Measurements from ENCODE around the gene MMP10. TPM values are rescaled to one million over a fixed set of nuclear protein-coding genes. Genes with fewer than 3 reads are reported as not detected.

MMP10 gene
- total RNA-seq, 4 donors from 2014 or later = not detected

GRCh38 chr11:102812188-102812587 is 31.8 kb upstream of the MMP10 start:
- no peaks in the 10 kb centered on the region for H3K27me3 ChIP-seq
- TF ChIP-seq POLR2AphosphoS5 (IDR thresholded peaks at IDR 0.05) (no peak), EP300 (IDR thresholded peaks at IDR 0.05) (no peak), CTCF (IDR thresholded peaks at IDR 0.05) (no peak), POLR2A (IDR thresholded peaks at IDR 0.05) (no peak)
- WGBS = 53% methylated on average over 3 of the region's 3 CpGs
- H3K4me3 ChIP-seq = no peak overlapping the region
- no peak overlapping the region for H3K27ac ChIP-seq
- H3K36me3 ChIP-seq = no peaks in the 10 kb centered on the region
- no peak for DNase-seq (ENCODE audit: low spot score in 2 of 2)
- no peaks in the 10 kb centered on the region for H3K4me1 ChIP-seq
- no peaks in the 10 kb centered on the region for H3K9me3 ChIP-seq

GRCh38 chr11:102810950-102811660 is 30.7 kb upstream of the MMP10 start:
- H3K36me3 ChIP-seq = no peaks in the 10 kb centered on the region
- no peaks in the 10 kb centered on the region for H3K9me3 ChIP-seq
- no peaks in the 10 kb centered on the region for H3K4me1 ChIP-seq
- H3K27ac ChIP-seq = no peak overlapping the region
- TF ChIP-seq POLR2A (IDR thresholded peaks at IDR 0.05) = no peak
- no peak for TF ChIP-seq EP300 (IDR thresholded peaks at IDR 0.05)
- TF ChIP-seq POLR2AphosphoS5 (IDR thresholded peaks at IDR 0.05) = no peak
- no peak for TF ChIP-seq CTCF (IDR thresholded peaks at IDR 0.05)
- H3K4me3 ChIP-seq = no peak overlapping the region
- no peak for DNase-seq (ENCODE audit: low spot score in 2 of 2)
- 6% methylated on average over 3 of the region's 3 CpGs for WGBS
- no peaks in the 10 kb centered on the region for H3K27me3 ChIP-seq

GRCh38 chr11:102809971-102810370 is 29.5 kb upstream of the MMP10 start:
- no peak overlapping the region for H3K27ac ChIP-seq
- H3K36me3 ChIP-seq = no peaks in the 10 kb centered on the region
- TF ChIP-seq CTCF (IDR thresholded peaks at IDR 0.05) (no peak), POLR2AphosphoS5 (IDR thresholded peaks at IDR 0.05) (no peak), POLR2A (IDR thresholded peaks at IDR 0.05) (no peak), EP300 (IDR thresholded peaks at IDR 0.05) (no peak)
- 83% methylated on average over 2 of the region's 2 CpGs for WGBS
- no peaks in the 10 kb centered on the region for H3K9me3 ChIP-seq
- H3K4me3 ChIP-seq = no peak overlapping the region
- H3K4me1 ChIP-seq = no peaks in the 10 kb centered on the region
- no peak for DNase-seq (ENCODE audit: low spot score in 2 of 2)
- no peaks in the 10 kb centered on the region for H3K27me3 ChIP-seq

DNA sequence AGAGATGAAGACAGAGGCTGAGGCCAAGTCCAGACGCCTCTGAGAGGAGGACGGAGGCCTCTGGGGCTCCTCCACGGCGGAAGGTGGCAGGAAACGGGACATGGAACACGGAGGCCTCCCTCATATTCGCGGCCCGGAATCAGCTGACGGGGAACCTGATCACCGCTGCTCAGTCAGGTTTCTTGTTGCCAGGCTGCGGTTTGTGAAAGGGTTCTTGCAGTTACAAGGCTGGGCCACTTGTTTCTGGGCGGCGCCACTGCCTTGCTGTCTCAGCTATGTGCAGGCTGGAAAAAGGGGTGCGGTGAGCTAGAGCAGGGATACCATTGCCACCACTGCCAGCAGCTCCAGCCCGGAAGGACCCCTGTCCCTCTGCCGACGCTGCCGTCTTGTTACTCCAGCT is 27.5 kb upstream of the MMP10 start:
- TF ChIP-seq CTCF (IDR thresholded peaks at IDR 0.05) (no peak), POLR2AphosphoS5 (IDR thresholded peaks at IDR 0.05) (no peak), EP300 (IDR thresholded peaks at IDR 0.05) (no peak), POLR2A (IDR thresholded peaks at IDR 0.05) (no peak)
- H3K9me3 ChIP-seq = no peaks in the 10 kb centered on the region
- no peaks in the 10 kb centered on the region for H3K36me3 ChIP-seq
- H3K4me3 ChIP-seq = no peak overlapping the region
- 76% methylated on average over 9 of the region's 19 CpGs for WGBS
- H3K27ac ChIP-seq = no peak overlapping the region
- H3K4me1 ChIP-seq = no peaks in the 10 kb centered on the region
- no peaks in the 10 kb centered on the region for H3K27me3 ChIP-seq
- DNase-seq (ENCODE audit: low spot score in 2 of 2) = no peak

DNA sequence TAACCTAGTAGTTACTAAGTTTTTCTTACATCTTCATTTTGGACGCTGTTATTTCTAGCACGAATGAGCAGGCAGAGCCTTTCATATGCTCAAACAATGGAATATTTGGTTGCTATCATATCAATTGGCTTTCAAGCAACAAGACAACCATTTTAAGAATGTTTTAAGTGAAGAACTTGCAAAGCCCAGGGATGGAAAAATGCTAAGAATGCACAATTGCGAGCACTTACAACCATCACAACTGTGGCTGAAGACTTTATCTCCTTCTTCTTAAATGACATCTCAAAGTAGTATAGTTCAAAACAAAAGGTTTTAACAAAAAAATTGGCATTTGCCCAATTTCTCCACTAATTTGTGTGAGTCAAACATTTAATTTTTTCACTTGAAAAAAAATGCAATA is 25.9 kb upstream of the MMP10 start:
- no peak for DNase-seq (ENCODE audit: low spot score in 2 of 2)
- no peak for TF ChIP-seq POLR2A (IDR thresholded peaks at IDR 0.05)
- no peak for TF ChIP-seq EP300 (IDR thresholded peaks at IDR 0.05)
- TF ChIP-seq POLR2AphosphoS5 (IDR thresholded peaks at IDR 0.05) = no peak
- no peak for TF ChIP-seq CTCF (IDR thresholded peaks at IDR 0.05)
- Histone ChIP-seq H3K36me3 (no peaks in the 10 kb centered on the region), H3K9me3 (no peaks in the 10 kb centered on the region), H3K27me3 (no peaks in the 10 kb centered on the region), H3K27ac (no peak overlapping the region), H3K4me3 (no peak overlapping the region), H3K4me1 (no peaks in the 10 kb centered on the region)
- WGBS = 70% methylated on average over 3 of the region's 3 CpGs
